ACC112 (cell line): ENCODE data around the gene PHETA1.

Source experiments
- H2AFZ ChIP-seq: fragments of 200-600 bp; sonication (generic); one replicate; pipeline ENCODE4 v1.6.0; 2017; ENCODE audit warnings: antibody characterized with exemption, low read length; ENCODE audit not compliant: unreplicated experiment
- H3K27ac ChIP-seq: fragments of 200-600 bp; sonication (generic); 2 replicates; pipeline ENCODE4 v1.5.1; 2014; ENCODE audit warnings: low read depth, mild to moderate bottlenecking, antibody characterized with exemption, low read length, moderate library complexity
- H3K27me3 ChIP-seq: fragments of 200-600 bp; sonication (generic); 2 replicates; pipeline ENCODE4 v1.6.1; 2014; ENCODE audit warnings: mild to moderate bottlenecking, antibody characterized with exemption, low read length, moderate library complexity, mixed read lengths; ENCODE audit not compliant: insufficient read depth
- H3K36me3 ChIP-seq: fragments of 200-600 bp; sonication (generic); 2 replicates; pipeline ENCODE4 v1.6.1; 2016; ENCODE audit warnings: mild to moderate bottlenecking, antibody characterized with exemption, low read length, moderate library complexity, mixed read lengths; ENCODE audit not compliant: insufficient read depth
- H3K4me1 ChIP-seq: fragments of 200-600 bp; sonication (generic); one replicate; pipeline ENCODE4 v1.6.1; 2016; ENCODE audit warnings: low read length, mixed read lengths; ENCODE audit not compliant: insufficient read depth, unreplicated experiment, control insufficient read depth
- H3K4me3 ChIP-seq: fragments of 200-600 bp; sonication (generic); 2 replicates; pipeline ENCODE4 v1.5.1; 2014; ENCODE audit warnings: mild to moderate bottlenecking, low read depth, low read length
- H3K79me2 ChIP-seq: fragments of 200-600 bp; sonication (generic); one replicate; pipeline ENCODE4 v1.6.0; 2016; ENCODE audit warnings: low read length; ENCODE audit not compliant: control insufficient read depth, unreplicated experiment, insufficient read depth

Gene PHETA1

DNA sequence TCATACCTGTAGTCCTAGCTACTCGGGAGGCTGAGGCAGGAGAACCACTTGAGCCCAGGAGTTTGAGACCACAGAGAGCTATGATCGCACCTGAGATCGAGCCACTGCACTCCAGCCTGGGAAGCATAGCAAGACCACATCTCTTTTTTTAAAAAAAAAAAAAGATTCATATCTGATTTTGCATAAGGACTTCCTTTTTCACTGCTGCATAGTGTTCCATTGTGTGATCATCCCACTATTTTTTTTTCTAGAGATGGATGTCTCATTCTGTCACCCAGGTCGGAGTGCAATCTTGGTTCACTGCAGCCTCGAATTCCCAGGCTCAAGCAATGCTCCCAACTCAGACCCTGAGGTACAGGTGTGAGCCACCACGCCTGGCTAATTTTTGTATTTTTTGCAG lies 50.4 kb downstream of the PHETA1 start:
- Histone ChIP-seq H3K4me3 (no peak overlapping the region), H2AFZ (no peak overlapping the region), H3K27me3 (no peaks in the 10 kb centered on the region), H3K79me2 (no peaks in the 10 kb centered on the region), H3K27ac (no peak overlapping the region), H3K36me3 (no peaks in the 10 kb centered on the region), H3K4me1 (peaks cover 12% of the 10 kb centered on the region)

DNA sequence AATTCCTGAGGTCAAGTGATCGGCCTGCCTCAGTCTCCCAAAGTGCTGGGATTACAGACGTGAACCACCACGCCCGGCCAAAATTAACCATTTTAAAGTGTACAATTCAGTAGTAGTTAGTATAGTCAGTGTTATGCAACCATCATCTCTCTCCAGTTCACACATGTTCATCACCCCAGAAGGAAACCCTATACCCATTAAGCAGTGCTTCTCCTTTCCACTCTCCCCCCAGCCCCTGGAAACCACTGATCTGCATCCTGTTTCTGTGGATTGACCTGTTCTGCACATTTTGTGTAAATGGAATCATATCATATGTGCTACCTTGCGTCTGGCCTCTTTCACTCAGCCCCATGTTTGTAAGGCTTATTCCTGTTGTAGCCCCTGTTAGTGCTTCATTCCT lies 52.2 kb downstream of the PHETA1 start:
- no peaks in the 10 kb centered on the region for H3K36me3 ChIP-seq
- H3K4me1 ChIP-seq, result peaks cover 12% of the 10 kb centered on the region
- no peaks in the 10 kb centered on the region for H3K27me3 ChIP-seq
- H3K27ac ChIP-seq, result no peak overlapping the region
- no peaks in the 10 kb centered on the region for H3K79me2 ChIP-seq
- no peak overlapping the region for H3K4me3 ChIP-seq
- H2AFZ ChIP-seq, result no peak overlapping the region

DNA sequence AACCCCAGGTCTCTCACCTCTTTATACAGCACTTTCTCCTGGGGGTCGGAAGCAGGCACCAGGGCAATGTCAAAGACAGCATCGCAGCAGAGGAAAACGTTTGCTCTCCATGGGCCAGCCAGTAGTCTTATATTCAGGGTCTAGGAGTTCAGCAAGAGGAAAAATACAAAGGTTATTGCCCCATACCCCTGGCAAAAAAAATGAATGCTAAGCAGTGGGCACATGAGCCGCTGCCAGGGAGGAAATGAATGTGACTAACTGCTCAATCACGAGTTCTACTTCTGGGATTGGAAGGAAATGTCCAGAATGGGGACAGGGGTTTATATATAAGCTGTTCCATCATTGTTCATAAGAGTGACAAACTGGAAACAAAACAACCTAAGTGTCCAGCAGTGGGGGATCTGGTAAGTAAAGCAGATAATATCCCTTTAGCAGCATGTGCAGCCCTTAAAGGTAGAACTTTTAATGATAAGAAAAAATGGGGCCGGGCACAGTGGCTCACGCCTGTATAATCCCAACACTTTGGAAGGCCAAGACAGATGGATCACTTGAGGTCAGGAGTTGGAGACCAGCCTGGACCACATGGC lies 53.8 kb downstream of the PHETA1 start:
- H3K4me3 ChIP-seq, result no peak overlapping the region
- H3K27ac ChIP-seq, result peak overlapping the region; percentile 7; the same call in 1 of the 2 replicates
- no peaks in the 10 kb centered on the region for H3K36me3 ChIP-seq
- H3K27me3 ChIP-seq, result no peaks in the 10 kb centered on the region
- peaks cover 12% of the 10 kb centered on the region for H3K4me1 ChIP-seq
- H2AFZ ChIP-seq, result peak overlapping the region; percentile 49
- no peaks in the 10 kb centered on the region for H3K79me2 ChIP-seq

DNA sequence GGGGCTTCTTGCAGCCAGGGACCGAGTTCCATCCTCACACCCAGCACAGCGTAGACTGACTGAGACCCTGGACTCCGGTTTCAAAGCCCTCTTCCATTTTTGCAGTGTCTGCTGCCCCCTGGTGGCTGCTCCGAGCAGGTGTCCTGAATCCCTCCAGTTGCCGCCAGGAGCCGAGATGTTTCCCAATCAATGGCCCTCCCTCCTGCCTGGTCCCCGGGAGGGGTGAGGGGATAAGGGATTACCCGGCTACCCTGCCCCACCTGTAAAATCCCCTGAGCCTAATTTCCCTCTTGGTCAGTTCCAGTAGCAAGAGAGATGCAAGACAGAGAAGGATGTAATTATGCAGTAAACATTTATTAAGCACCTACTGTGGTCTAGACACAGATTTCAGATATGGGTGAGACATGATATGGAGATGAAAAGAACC lies 55.0 kb downstream of the PHETA1 start:
- H3K27ac ChIP-seq, result no peak overlapping the region
- H3K4me3 ChIP-seq, result no peak overlapping the region
- H3K27me3 ChIP-seq, result no peaks in the 10 kb centered on the region
- H3K36me3 ChIP-seq, result no peaks in the 10 kb centered on the region
- H3K4me1 ChIP-seq, result peaks cover 12% of the 10 kb centered on the region
- H2AFZ ChIP-seq, result no peak overlapping the region
- no peaks in the 10 kb centered on the region for H3K79me2 ChIP-seq

DNA sequence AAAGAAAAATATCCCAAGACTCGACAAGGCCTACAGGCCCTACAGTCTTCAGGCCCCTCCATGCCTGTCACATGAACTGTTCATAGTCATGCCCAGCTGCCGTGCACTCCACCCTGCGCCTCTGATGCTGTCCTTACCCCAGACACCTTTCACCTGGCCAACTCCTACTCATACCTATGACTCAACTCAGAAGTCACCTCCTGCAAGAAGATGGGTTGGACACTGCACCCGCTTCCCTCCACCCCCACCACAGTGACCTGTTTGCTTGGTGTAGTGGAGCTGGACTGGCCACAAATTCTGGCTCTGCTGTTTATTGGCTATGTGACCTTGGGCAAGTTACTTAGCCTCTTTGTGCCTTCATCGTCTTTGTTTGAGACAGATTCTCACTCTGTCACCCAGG lies 56.2 kb downstream of the PHETA1 start:
- Histone ChIP-seq H2AFZ (no peak overlapping the region), H3K27me3 (no peaks in the 10 kb centered on the region), H3K27ac (no peak overlapping the region), H3K4me3 (no peak overlapping the region), H3K79me2 (no peaks in the 10 kb centered on the region), H3K36me3 (no peaks in the 10 kb centered on the region), H3K4me1 (peaks cover 12% of the 10 kb centered on the region)

DNA sequence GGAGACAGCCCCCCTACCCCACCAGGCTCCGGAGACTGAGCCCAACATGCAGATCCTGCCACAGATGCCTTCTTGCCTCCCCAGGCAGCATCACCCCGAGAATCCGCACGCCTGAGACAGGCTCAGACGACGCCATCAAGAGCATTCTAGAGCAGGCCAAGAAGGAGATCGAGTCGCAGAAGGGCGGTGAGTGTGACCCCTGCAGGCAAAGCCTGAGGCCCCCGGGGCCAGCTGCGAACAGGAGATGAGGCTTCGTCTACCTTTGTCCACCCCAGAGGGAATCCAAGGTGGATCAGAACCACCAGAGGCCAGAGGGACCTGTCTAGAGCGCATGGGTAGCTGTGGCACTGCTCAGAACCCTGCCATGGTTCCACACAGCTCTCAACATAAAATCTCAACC lies 56.9 kb downstream of the PHETA1 start:
- H3K4me1 ChIP-seq, result peaks cover 12% of the 10 kb centered on the region

DNA sequence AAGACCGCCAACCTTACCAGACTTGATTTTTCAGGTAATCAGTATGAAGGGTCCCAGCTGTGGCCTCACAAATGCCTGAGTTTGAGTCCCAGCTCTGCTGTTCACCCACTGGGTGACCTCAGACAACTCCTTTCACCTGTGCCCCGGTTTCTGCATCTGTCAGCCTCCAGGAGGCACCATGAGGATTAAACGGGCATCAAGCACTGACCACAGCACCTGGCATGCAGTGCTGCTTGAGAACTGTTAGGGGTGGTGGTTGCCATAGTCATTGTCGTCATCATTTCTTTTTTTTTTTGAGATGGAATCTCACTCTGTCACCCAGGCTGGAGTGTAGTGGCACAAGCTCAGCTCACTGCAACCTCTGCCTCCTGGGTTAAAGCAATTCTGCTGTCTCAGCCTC lies 57.9 kb downstream of the PHETA1 start:
- Histone ChIP-seq H3K79me2 (no peaks in the 10 kb centered on the region), H3K27me3 (no peaks in the 10 kb centered on the region), H2AFZ (no peak overlapping the region), H3K27ac (no peak overlapping the region), H3K4me3 (no peak overlapping the region), H3K4me1 (peaks cover 12% of the 10 kb centered on the region), H3K36me3 (no peaks in the 10 kb centered on the region)

More for the DNA sequence above, 56.9 kb downstream of the PHETA1 start:
- Histone ChIP-seq H3K27me3 (no peaks in the 10 kb centered on the region), H3K36me3 (no peaks in the 10 kb centered on the region), H3K27ac (no peak overlapping the region), H3K4me3 (no peak overlapping the region), H3K79me2 (no peaks in the 10 kb centered on the region), H2AFZ (no peak overlapping the region)
